CD8-positive, alpha-beta memory T cell (primary cell): ENCODE results near the gene AUTS2. TPM values are rescaled to one million over a fixed set of nuclear protein-coding genes. Genes with fewer than 3 reads are reported as not detected.
A peak's percentile ranks its signal among the peaks of the same experiment; 100 is the strongest.

Experiments
- CTCF ChIA-PET: fragments of 350-600 bp; sonication (Branson Sonifier 250); formaldehyde crosslinking; loops from one replicate; lab custom pipeline; 2021; ENCODE audit warnings: antibody characterized with exemption; lab: Charles Lee
- POLR2A ChIA-PET: fragments of 350-600 bp; sonication (Branson Sonifier 250); formaldehyde crosslinking; loops from one replicate; lab custom pipeline; 2021; ENCODE audit warnings: antibody characterized with exemption; lab: Charles Lee
- DNase-seq, 5 donors: peaks; one replicate each; pipeline versions ENCODE4 v3.0.0 to v3.0.0-alpha.2; 2020 to 2022; ENCODE audit warnings: mixed read lengths in 1 of 5
- H3K27ac ChIP-seq: one replicate; pipeline ENCODE4 v1.7.0; 2013; ENCODE audit warnings: low read depth, mild to moderate bottlenecking, low read length, moderate library complexity
- H3K27me3 ChIP-seq: 2 replicates; pipeline ENCODE4 v1.7.0; 2013; ENCODE audit warnings: low read length, mild to moderate bottlenecking; ENCODE audit not compliant: insufficient read depth, poor library complexity, severe bottlenecking
- H3K36me3 ChIP-seq: 2 replicates; pipeline ENCODE4 v1.7.0; 2013; ENCODE audit warnings: mild to moderate bottlenecking, low read length, moderate library complexity; ENCODE audit not compliant: insufficient read depth
- H3K4me1 ChIP-seq: 2 replicates; pipeline ENCODE4 v1.7.0; 2013; ENCODE audit warnings: mild to moderate bottlenecking, low read length, moderate library complexity; ENCODE audit not compliant: insufficient read depth
- H3K4me3 ChIP-seq: 2 replicates; pipeline ENCODE4 v1.7.0; 2013; ENCODE audit warnings: mild to moderate bottlenecking, low read length
- H3K9me3 ChIP-seq: 2 replicates; pipeline ENCODE4 v1.7.0; 2013; ENCODE audit warnings: mild to moderate bottlenecking, low read length
- H3K27ac Mint-ChIP-seq, 8 donors: one replicate each; pipeline ENCODE4 v1.8.0; 2020 to 2021; ENCODE audit warnings: mixed read lengths in 8 of 8, mild to moderate bottlenecking in 6 of 8, inconsistent platforms in 3 of 8, moderate library complexity in 3 of 8
- H3K27me3 Mint-ChIP-seq, 2 donors: one replicate each; pipeline ENCODE4 v1.8.0; 2020 to 2021; ENCODE audit warnings: mixed read lengths in 2 of 2, mild to moderate bottlenecking in 1 of 2, moderate library complexity in 1 of 2
- H3K36me3 Mint-ChIP-seq, 3 donors: one replicate each; pipeline ENCODE4 v1.8.0; 2020 to 2021; ENCODE audit warnings: mixed read lengths in 3 of 3, inconsistent platforms in 1 of 3, mild to moderate bottlenecking in 1 of 3
- H3K4me1 Mint-ChIP-seq, 3 donors: one replicate each; pipeline ENCODE4 v1.8.0; 2020 to 2021; ENCODE audit warnings: mixed read lengths in 3 of 3, inconsistent platforms in 1 of 3, mild to moderate bottlenecking in 1 of 3
- H3K4me3 Mint-ChIP-seq, 7 donors: one replicate each; pipeline ENCODE4 v1.8.0; 2020 to 2021; ENCODE audit warnings: mixed read lengths in 7 of 7, mild to moderate bottlenecking in 6 of 7, moderate library complexity in 4 of 7, inconsistent platforms in 2 of 7
- H3K9me3 Mint-ChIP-seq, 5 donors: one replicate each; pipeline ENCODE4 v1.8.0; 2020 to 2022; ENCODE audit warnings: mixed read lengths in 5 of 5, mild to moderate bottlenecking in 3 of 5, moderate library complexity in 2 of 5, inconsistent platforms in 1 of 5
- polyA plus RNA-seq: library from polyadenylated mRNA; unstranded; fragments of 300-500 nt; fragmentation: Illumina TruSeq; gene quantifications from one replicate; pipeline ENCODE4 v1.2.3, GENCODE V29; 2021
- total RNA-seq, 2 experiments: library from RNA; stranded (reverse); gene quantifications; one replicate each; pipeline ENCODE4 v1.2.3, GENCODE V29; 2021

Gene AUTS2
- total and polyA plus RNA-seq, 3 experiments from 2014 or later = 4.4 to 9.9 (median 5.3) TPM

- H3K9me3 Mint-ChIP-seq = no peaks in the 10 kb centered on the region
Measured at GRCh38 chr7:70215491-70215890, 617.2 kb downstream of the AUTS2 start.

GRCh38 chr7:70217571-70217970 is 619.3 kb downstream of the AUTS2 start:
- peaks cover 0 to 6% (median 0%) of the 10 kb centered on the region in 3 donors for H3K4me1 Mint-ChIP-seq
- no peaks in the 10 kb centered on the region for H3K36me3 Mint-ChIP-seq
- CTCF ChIA-PET = no interaction called here
- no peaks in the 10 kb centered on the region for H3K27me3 ChIP-seq
- no peaks in the 10 kb centered on the region for H3K36me3 ChIP-seq
- no peaks in the 10 kb centered on the region for H3K9me3 Mint-ChIP-seq
- H3K4me3 Mint-ChIP-seq = no peak overlapping the region
- POLR2A ChIA-PET = no interaction called here
- no peak for DNase-seq
- H3K4me3 ChIP-seq = no peak overlapping the region
- peaks cover 0 to 1% of the 10 kb centered on the region in 2 donors for H3K27me3 Mint-ChIP-seq
- no peak overlapping the region for H3K27ac ChIP-seq
- peak overlapping the region in 1 of 8 donors; percentile 40 for H3K27ac Mint-ChIP-seq
- no peaks in the 10 kb centered on the region for H3K4me1 ChIP-seq
- H3K9me3 ChIP-seq = no peaks in the 10 kb centered on the region

More at GRCh38 chr7:70215491-70215890, 617.2 kb downstream of the AUTS2 start:
- Mint-ChIP-seq H3K27ac (no peak overlapping the region), H3K27me3 (peaks cover 0 to 1% of the 10 kb centered on the region in 2 donors), H3K36me3 (no peaks in the 10 kb centered on the region), H3K4me3 (no peak overlapping the region), H3K4me1 (peaks cover 0 to 6% (median 0%) of the 10 kb centered on the region in 3 donors)
- Histone ChIP-seq H3K36me3 (no peaks in the 10 kb centered on the region), H3K9me3 (no peaks in the 10 kb centered on the region), H3K27ac (no peak overlapping the region), H3K4me1 (no peaks in the 10 kb centered on the region), H3K27me3 (no peaks in the 10 kb centered on the region), H3K4me3 (no peak overlapping the region)
- no peak for DNase-seq
- CTCF ChIA-PET = no interaction called here
- POLR2A ChIA-PET = no interaction called here

- DNase-seq = no peak
- CTCF ChIA-PET = no interaction called here
- Histone ChIP-seq H3K27me3 (no peaks in the 10 kb centered on the region), H3K9me3 (no peaks in the 10 kb centered on the region), H3K4me3 (no peak overlapping the region), H3K27ac (no peak overlapping the region), H3K36me3 (no peaks in the 10 kb centered on the region), H3K4me1 (no peaks in the 10 kb centered on the region)
- H3K9me3 Mint-ChIP-seq = no peaks in the 10 kb centered on the region
- no peaks in the 10 kb centered on the region for H3K36me3 Mint-ChIP-seq
- peaks cover 0 to 1% of the 10 kb centered on the region in 2 donors for H3K27me3 Mint-ChIP-seq
- POLR2A ChIA-PET = no interaction called here
- no peak overlapping the region for H3K27ac Mint-ChIP-seq
- no peak overlapping the region for H3K4me3 Mint-ChIP-seq
- peaks cover 0 to 6% (median 0%) of the 10 kb centered on the region in 3 donors for H3K4me1 Mint-ChIP-seq
Measured at GRCh38 chr7:70218006-70218405, 619.7 kb downstream of the AUTS2 start.

GRCh38 chr7:70219061-70219460 is 620.8 kb downstream of the AUTS2 start:
- Mint-ChIP-seq H3K4me1 (peaks cover 0 to 6% (median 0%) of the 10 kb centered on the region in 3 donors), H3K27ac (no peak overlapping the region), H3K27me3 (peaks cover 0 to 1% of the 10 kb centered on the region in 2 donors), H3K36me3 (no peaks in the 10 kb centered on the region), H3K9me3 (no peaks in the 10 kb centered on the region), H3K4me3 (no peak overlapping the region)
- no peaks in the 10 kb centered on the region for H3K9me3 ChIP-seq
- H3K36me3 ChIP-seq = no peaks in the 10 kb centered on the region
- CTCF ChIA-PET = no interaction called here
- no peak overlapping the region for H3K27ac ChIP-seq
- POLR2A ChIA-PET = no interaction called here
- H3K4me3 ChIP-seq = no peak overlapping the region
- H3K27me3 ChIP-seq = no peaks in the 10 kb centered on the region
- H3K4me1 ChIP-seq = no peaks in the 10 kb centered on the region
- no peak for DNase-seq

GRCh38 chr7:70229242-70229641 is 631.0 kb downstream of the AUTS2 start:
- H3K4me3 ChIP-seq = no peak overlapping the region
- H3K9me3 ChIP-seq = no peaks in the 10 kb centered on the region
- no peak for DNase-seq
- no peak overlapping the region for H3K27ac ChIP-seq
- POLR2A ChIA-PET = no interaction called here
- Mint-ChIP-seq H3K9me3 (peaks cover 16 to 31% (median 25%) of the 10 kb centered on the region in 5 donors), H3K4me3 (no peak overlapping the region), H3K27me3 (peaks cover 0 to 5% of the 10 kb centered on the region in 2 donors), H3K36me3 (peaks cover 0 to 22% (median 0%) of the 10 kb centered on the region in 3 donors), H3K4me1 (no peaks in the 10 kb centered on the region), H3K27ac (no peak overlapping the region)
- H3K4me1 ChIP-seq = no peaks in the 10 kb centered on the region
- CTCF ChIA-PET = no interaction called here
- H3K36me3 ChIP-seq = no peaks in the 10 kb centered on the region
- H3K27me3 ChIP-seq = no peaks in the 10 kb centered on the region

- H3K4me3 ChIP-seq = no peak overlapping the region
- H3K27me3 ChIP-seq = no peaks in the 10 kb centered on the region
- no peaks in the 10 kb centered on the region for H3K9me3 ChIP-seq
- H3K4me1 ChIP-seq = no peaks in the 10 kb centered on the region
- peaks cover 0 to 5% of the 10 kb centered on the region in 2 donors for H3K27me3 Mint-ChIP-seq
- no peak overlapping the region for H3K4me3 Mint-ChIP-seq
- ChIA-PET POLR2A (no interaction called here), CTCF (no interaction called here)
- no peak overlapping the region for H3K27ac Mint-ChIP-seq
- peaks cover 0 to 22% (median 0%) of the 10 kb centered on the region in 3 donors for H3K36me3 Mint-ChIP-seq
- no peak overlapping the region for H3K27ac ChIP-seq
- DNase-seq = no peak
- peaks cover 16 to 31% (median 25%) of the 10 kb centered on the region in 5 donors for H3K9me3 Mint-ChIP-seq
- no peaks in the 10 kb centered on the region for H3K4me1 Mint-ChIP-seq
- H3K36me3 ChIP-seq = no peaks in the 10 kb centered on the region
Measured at GRCh38 chr7:70230761-70231160, 632.5 kb downstream of the AUTS2 start.

- Mint-ChIP-seq H3K27ac (no peak overlapping the region), H3K4me3 (no peak overlapping the region), H3K36me3 (peaks cover 0 to 22% (median 0%) of the 10 kb centered on the region in 3 donors), H3K4me1 (peaks cover 0 to 8% (median 4%) of the 10 kb centered on the region in 3 donors), H3K27me3 (peaks cover 0 to 5% of the 10 kb centered on the region in 2 donors), H3K9me3 (peaks cover 16 to 26% (median 21%) of the 10 kb centered on the region in 5 donors)
- Histone ChIP-seq H3K9me3 (no peaks in the 10 kb centered on the region), H3K27ac (no peak overlapping the region), H3K36me3 (no peaks in the 10 kb centered on the region), H3K4me1 (no peaks in the 10 kb centered on the region), H3K27me3 (no peaks in the 10 kb centered on the region), H3K4me3 (no peak overlapping the region)
- CTCF ChIA-PET = no interaction called here
- DNase-seq = no peak
- POLR2A ChIA-PET = no interaction called here
Measured at GRCh38 chr7:70233776-70234175, 635.5 kb downstream of the AUTS2 start.

- H3K36me3 Mint-ChIP-seq = peaks cover 0 to 4% (median 0%) of the 10 kb centered on the region in 3 donors
- ChIA-PET CTCF (no interaction called here), POLR2A (no interaction called here)
- no peak overlapping the region for H3K27ac Mint-ChIP-seq
- Histone ChIP-seq H3K27ac (no peak overlapping the region), H3K36me3 (no peaks in the 10 kb centered on the region), H3K4me1 (no peaks in the 10 kb centered on the region), H3K4me3 (no peak overlapping the region), H3K27me3 (no peaks in the 10 kb centered on the region), H3K9me3 (no peaks in the 10 kb centered on the region)
- peaks cover 0 to 8% (median 4%) of the 10 kb centered on the region in 3 donors for H3K4me1 Mint-ChIP-seq
- no peak overlapping the region for H3K4me3 Mint-ChIP-seq
- H3K27me3 Mint-ChIP-seq = peaks cover 0 to 3% of the 10 kb centered on the region in 2 donors
- peaks cover 0 to 3% (median 0%) of the 10 kb centered on the region in 5 donors for H3K9me3 Mint-ChIP-seq
- no peak for DNase-seq
Measured at GRCh38 chr7:70237256-70237655, 639.0 kb downstream of the AUTS2 start.
